Neural cell (in vitro differentiated cells): ENCODE results near the gene YWHAH.

ENCODE experiments used
- CTCF ChIP-seq: fragments of 450-650 bp; IDR thresholded peaks from 2 replicates; pipeline ENCODE4 v1.5.1; 2014; ENCODE audit warnings: antibody characterized with exemption, mild to moderate bottlenecking, moderate library complexity; ENCODE audit not compliant: poor library complexity, severe bottlenecking
- EP300 ChIP-seq: fragments of 450-650 bp; conservative IDR thresholded peaks from 2 replicates; pipeline ENCODE4 v1.6.1; 2014; ENCODE audit warnings: antibody characterized with exemption, mild to moderate bottlenecking, moderate library complexity; ENCODE audit not compliant: poor library complexity, severe bottlenecking
- EZH2 ChIP-seq: fragments of 200-600, 300-800 bp; shearing (Covaris generic), sonication (generic); IDR thresholded peaks from 2 replicates; pipeline ENCODE4 v1.6.1; 2014; ENCODE audit warnings: antibody characterized with exemption, low read length, borderline replicate concordance, mild to moderate bottlenecking; ENCODE audit not compliant: insufficient read depth, poor library complexity, severe bottlenecking
- POLR2AphosphoS5 ChIP-seq: IDR thresholded peaks from 2 replicates; pipeline ENCODE4 v1.6.1; 2012
- RAD21 ChIP-seq: fragments of 450-650 bp; conservative IDR thresholded peaks from 2 replicates; pipeline ENCODE4 v1.6.1; 2014; ENCODE audit warnings: antibody characterized with exemption, mild to moderate bottlenecking, moderate library complexity
- REST ChIP-seq: IDR thresholded peaks from 2 replicates; pipeline ENCODE4 v1.6.1; 2012; ENCODE audit warnings: borderline replicate concordance

GRCh38 chr22:31905356-31905755 is 39.0 kb upstream of the YWHAH start:
- TF ChIP-seq CTCF = no peak
- TF ChIP-seq REST = no peak
- no peak for TF ChIP-seq RAD21
- TF ChIP-seq EZH2 = no peak
- TF ChIP-seq POLR2AphosphoS5 = no peak
- no peak for TF ChIP-seq EP300
